ENCODE data around the gene OSBPL6.

DNA sequence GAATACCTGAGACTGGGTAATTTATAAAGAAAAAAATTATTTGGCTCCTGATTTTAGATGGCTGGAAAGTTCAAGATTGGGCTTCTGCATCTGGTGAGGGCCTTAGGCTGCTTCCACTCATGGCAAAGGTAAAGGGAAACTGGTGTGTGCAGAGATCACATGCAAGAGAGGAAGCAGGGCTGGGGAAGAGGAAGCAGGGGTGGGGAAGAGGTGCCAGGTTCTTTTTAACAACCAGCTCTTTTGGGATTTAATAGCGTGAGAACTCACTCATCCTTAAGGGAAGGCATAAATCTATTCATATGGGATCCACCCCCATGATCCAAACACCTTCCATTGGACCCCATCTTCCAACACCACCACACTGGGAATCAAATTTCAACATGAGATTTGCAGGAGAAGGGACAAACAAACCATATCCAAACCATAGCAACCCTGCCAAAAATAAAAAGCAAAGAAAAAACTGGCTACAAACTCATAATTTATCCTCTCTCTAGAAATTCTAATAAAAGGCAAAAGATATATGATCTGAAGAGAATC, 226.2 kb downstream of the OSBPL6 start:
- TF ChIP-seq, protein P1, sequence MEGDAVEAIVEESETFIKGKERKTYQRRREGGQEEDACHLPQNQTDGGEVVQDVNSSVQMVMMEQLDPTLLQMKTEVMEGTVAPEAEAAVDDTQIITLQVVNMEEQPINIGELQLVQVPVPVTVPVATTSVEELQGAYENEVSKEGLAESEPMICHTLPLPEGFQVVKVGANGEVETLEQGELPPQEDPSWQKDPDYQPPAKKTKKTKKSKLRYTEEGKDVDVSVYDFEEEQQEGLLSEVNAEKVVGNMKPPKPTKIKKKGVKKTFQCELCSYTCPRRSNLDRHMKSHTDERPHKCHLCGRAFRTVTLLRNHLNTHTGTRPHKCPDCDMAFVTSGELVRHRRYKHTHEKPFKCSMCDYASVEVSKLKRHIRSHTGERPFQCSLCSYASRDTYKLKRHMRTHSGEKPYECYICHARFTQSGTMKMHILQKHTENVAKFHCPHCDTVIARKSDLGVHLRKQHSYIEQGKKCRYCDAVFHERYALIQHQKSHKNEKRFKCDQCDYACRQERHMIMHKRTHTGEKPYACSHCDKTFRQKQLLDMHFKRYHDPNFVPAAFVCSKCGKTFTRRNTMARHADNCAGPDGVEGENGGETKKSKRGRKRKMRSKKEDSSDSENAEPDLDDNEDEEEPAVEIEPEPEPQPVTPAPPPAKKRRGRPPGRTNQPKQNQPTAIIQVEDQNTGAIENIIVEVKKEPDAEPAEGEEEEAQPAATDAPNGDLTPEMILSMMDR (IDR thresholded peaks at IDR 0.05 in 4 of 5, conservative IDR thresholded peaks at IDR 0.05 in 1 of 5): no peak
- TF ChIP-seq POLR2A (IDR thresholded peaks at IDR 0.05): no peak

All from gastrocnemius medialis (tissue), 4 donors.